ENCODE results near the gene ZNF296.

Gene ZNF296

GRCh38 chr19:45047188-45047797 is 29.0 kb downstream of the ZNF296 start:
- H3K4me3 ChIP-seq (ENCODE audit: low read depth, low read length) = peak overlapping the region; percentile 8; the same call in 1 of the 2 replicates
- DNase-seq (ENCODE audit: low read depth) = peak; percentile 69
- no peak for TF ChIP-seq CTCF (IDR thresholded peaks at IDR 0.05; ENCODE audit: insufficient read depth, low read depth, low read length, missing control alignments)

GRCh38 chr19:45046355-45046754 is 29.9 kb downstream of the ZNF296 start:
- no peak for TF ChIP-seq CTCF (IDR thresholded peaks at IDR 0.05; ENCODE audit: insufficient read depth, low read depth, low read length, missing control alignments)
- no peak overlapping the region for H3K4me3 ChIP-seq (ENCODE audit: low read depth, low read length)
- no peak for DNase-seq (ENCODE audit: low read depth)

- H3K4me3 ChIP-seq (ENCODE audit: low read depth, low read length) = no peak overlapping the region
- TF ChIP-seq CTCF (IDR thresholded peaks at IDR 0.05; ENCODE audit: insufficient read depth, low read depth, low read length, missing control alignments) = no peak
- no peak for DNase-seq (ENCODE audit: low read depth)
Measured at GRCh38 chr19:45045671-45046353, 30.5 kb downstream of the ZNF296 start.

- TF ChIP-seq CTCF (IDR thresholded peaks at IDR 0.05; ENCODE audit: insufficient read depth, low read depth, low read length, missing control alignments) = no peak
- no peak overlapping the region for H3K4me3 ChIP-seq (ENCODE audit: low read depth, low read length)
- no peak for DNase-seq (ENCODE audit: low read depth)
Measured at GRCh38 chr19:45041125-45041524, 35.2 kb downstream of the ZNF296 start.

GRCh38 chr19:45040059-45040771 is 36.1 kb downstream of the ZNF296 start:
- no peak for DNase-seq (ENCODE audit: low read depth)
- H3K4me3 ChIP-seq (ENCODE audit: low read depth, low read length) = peak overlapping the region; percentile 66
- TF ChIP-seq CTCF (IDR thresholded peaks at IDR 0.05; ENCODE audit: insufficient read depth, low read depth, low read length, missing control alignments) = no peak

- TF ChIP-seq CTCF (IDR thresholded peaks at IDR 0.05; ENCODE audit: insufficient read depth, low read depth, low read length, missing control alignments) = no peak
- H3K4me3 ChIP-seq (ENCODE audit: low read depth, low read length) = peak within 1 kb of the TSS; percentile 66
- peak; percentile 91 for DNase-seq (ENCODE audit: low read depth)
Measured at GRCh38 chr19:45038931-45039893, 37.1 kb downstream of the ZNF296 start, which contains the start of gene CLASRP. Gene CLASRP, plus strand, starts transcription at chr19:45039045. Its CDS starts 1,168 bp downstream, at chr19:45040213.
